ENCODE results near the gene FTO.

Gene FTO

GRCh38 chr16:53732296-53732929 lies 28.5 kb downstream of the FTO start:
- no peak overlapping the region for H3K4me3 ChIP-seq (ENCODE audit: low read depth, low read length)
- TF ChIP-seq CTCF (IDR thresholded peaks at IDR 0.05; ENCODE audit: insufficient read depth, low read depth, low read length, missing control alignments) = no peak
- DNase-seq (ENCODE audit: low read depth) = no peak

GRCh38 chr16:53734908-53735307 lies 31.0 kb downstream of the FTO start:
- TF ChIP-seq CTCF (IDR thresholded peaks at IDR 0.05; ENCODE audit: insufficient read depth, low read depth, low read length, missing control alignments) = no peak
- H3K4me3 ChIP-seq (ENCODE audit: low read depth, low read length) = no peak overlapping the region
- no peak for DNase-seq (ENCODE audit: low read depth)

- DNase-seq (ENCODE audit: low read depth) = no peak
- TF ChIP-seq CTCF (IDR thresholded peaks at IDR 0.05; ENCODE audit: insufficient read depth, low read depth, low read length, missing control alignments) = no peak
- no peak overlapping the region for H3K4me3 ChIP-seq (ENCODE audit: low read depth, low read length)
These were observed 32.3 kb downstream of the FTO start for GRCh38 chr16:53736297-53736696.

- TF ChIP-seq CTCF (IDR thresholded peaks at IDR 0.05; ENCODE audit: insufficient read depth, low read depth, low read length, missing control alignments) = no peak
- no peak overlapping the region for H3K4me3 ChIP-seq (ENCODE audit: low read depth, low read length)
- DNase-seq (ENCODE audit: low read depth) = no peak
These were observed 33.6 kb downstream of the FTO start for GRCh38 chr16:53737552-53737951.

- DNase-seq (ENCODE audit: low read depth) = no peak
- no peak for TF ChIP-seq CTCF (IDR thresholded peaks at IDR 0.05; ENCODE audit: insufficient read depth, low read depth, low read length, missing control alignments)
- H3K4me3 ChIP-seq (ENCODE audit: low read depth, low read length) = no peak overlapping the region
These were observed 36.5 kb downstream of the FTO start for GRCh38 chr16:53740476-53740875.

- no peak overlapping the region for H3K4me3 ChIP-seq (ENCODE audit: low read depth, low read length)
- no peak for TF ChIP-seq CTCF (IDR thresholded peaks at IDR 0.05; ENCODE audit: insufficient read depth, low read depth, low read length, missing control alignments)
- DNase-seq (ENCODE audit: low read depth) = no peak
These were observed 37.1 kb downstream of the FTO start for GRCh38 chr16:53740933-53741531.

- TF ChIP-seq CTCF (IDR thresholded peaks at IDR 0.05; ENCODE audit: insufficient read depth, low read depth, low read length, missing control alignments) = no peak
- H3K4me3 ChIP-seq (ENCODE audit: low read depth, low read length) = no peak overlapping the region
These were observed 37.6 kb downstream of the FTO start for GRCh38 chr16:53741546-53741945.

More at GRCh38 chr16:53741546-53741945, 37.6 kb downstream of the FTO start:
- no peak for DNase-seq (ENCODE audit: low read depth)

Data from GM12865 (cell line).